ENCODE results near the gene SELENOS.

GRCh38 chr15:101322016-101322695 lies 44.9 kb upstream of the SELENOS start:
- TF ChIP-seq POLR2A (IDR thresholded peaks at IDR 0.05) (no peak), CTCF (IDR thresholded peaks at IDR 0.05) (no peak), EP300 (IDR thresholded peaks at IDR 0.05) (no peak)
